A673 (cell line): ENCODE data around the gene RAB32. TPM values are rescaled to one million over a fixed set of nuclear protein-coding genes. Genes with fewer than 3 reads are reported as not detected.

Experiments
- BruUV-seq: library from RNA; stranded (reverse); fragments of 400-500 nt; replicated peaks from 2 replicates; lab custom pipeline; 2021; lab: Mats Ljungman, UMichigan
- CTCF ChIA-PET: fragments of 300-600 bp; sonication (Branson Sonifier 250); formaldehyde crosslinking; loops from one replicate; lab custom pipeline; 2022; ENCODE audit warnings: antibody characterized with exemption; lab: Charles Lee
- POLR2A ChIA-PET: fragments of 300-600 bp; sonication (Branson Sonifier 250); formaldehyde crosslinking; loops from one replicate; lab custom pipeline; 2022; ENCODE audit warnings: antibody characterized with exemption; ENCODE audit not compliant: low non-redundant PET; lab: Charles Lee
- DNase-seq: peaks from one replicate; pipeline ENCODE4 v3.0.0-alpha.2; 2015; ENCODE audit warnings: low spot score
- H3K27ac ChIP-seq: fragments of 200-600 bp; sonication (generic); 2 replicates; pipeline ENCODE4 v1.5.1; 2016; ENCODE audit warnings: mixed run types, low read depth, mild to moderate bottlenecking, mixed read lengths, antibody characterized with exemption, low read length; ENCODE audit not compliant: poor library complexity, severe bottlenecking
- H3K27me3 ChIP-seq: fragments of 200-600 bp; sonication (generic); replicated peaks from 2 replicates; pipeline ENCODE4 v1.6.1; 2017; ENCODE audit warnings: mixed run types, low read depth, mild to moderate bottlenecking, mixed read lengths, antibody characterized with exemption, low read length; ENCODE audit not compliant: insufficient read depth, poor library complexity
- H3K36me3 ChIP-seq: fragments of 200-600 bp; sonication (generic); 2 replicates; pipeline ENCODE4 v1.6.1; 2016; ENCODE audit warnings: mixed run types, mild to moderate bottlenecking, mixed read lengths, antibody characterized with exemption, low read length; ENCODE audit not compliant: insufficient read depth, poor library complexity, severe bottlenecking
- H3K4me1 ChIP-seq: fragments of 200-600 bp; sonication (generic); 2 replicates; pipeline ENCODE4 v1.6.1; 2017; ENCODE audit warnings: mixed run types, mild to moderate bottlenecking, mixed read lengths, antibody characterized with exemption, low read length; ENCODE audit not compliant: insufficient read depth, poor library complexity, severe bottlenecking
- H3K4me3 ChIP-seq: fragments of 200-600 bp; sonication (generic); 2 replicates; pipeline ENCODE4 v1.5.1; 2016; ENCODE audit warnings: low read depth, mixed run types, mild to moderate bottlenecking, mixed read lengths, low read length; ENCODE audit not compliant: poor library complexity, severe bottlenecking
- H3K9me3 ChIP-seq: fragments of 200-600 bp; sonication (generic); 2 replicates; pipeline ENCODE4 v1.6.1; 2016; ENCODE audit warnings: mixed run types, low read depth, mild to moderate bottlenecking, mixed read lengths, antibody characterized with exemption, low read length; ENCODE audit not compliant: poor library complexity, severe bottlenecking
- CTCF ChIP-seq: fragments of 300-800, 200-600 bp; sonication (generic); conservative IDR thresholded peaks from 2 replicates; pipeline ENCODE4 v1.5.1; 2017; ENCODE audit warnings: low read depth, mild to moderate bottlenecking, antibody characterized with exemption, low read length, moderate library complexity, mixed read lengths
- EZH2 ChIP-seq: fragments of 200-600 bp; sonication (generic); IDR thresholded peaks from 2 replicates; pipeline ENCODE4 v1.6.1; 2017; ENCODE audit warnings: borderline replicate concordance, low read depth, mild to moderate bottlenecking, mixed read lengths, antibody characterized with exemption, low read length; ENCODE audit not compliant: poor library complexity, severe bottlenecking
- intact Hi-C: fragments of 100-400 bp; cut with micrococcal nuclease; formaldehyde crosslinking; loops from one replicate; pipeline ENCODE4 v1.10.0; 2022; ENCODE audit not compliant: unreplicated experiment
- total RNA-seq: library from RNA; stranded (reverse); gene quantifications from 2 replicates; pipeline ENCODE4 v1.2.3, GENCODE V29; 2021

The RAB32 gene
- total RNA-seq, 1 experiment from 2014 or later, result 2.6 TPM

GRCh38 chr6:146574211-146574610 is 30.6 kb downstream of the RAB32 start:
- H3K4me3 ChIP-seq, result no peak overlapping the region
- POLR2A ChIA-PET, result no interaction called here
- DNase-seq, result no peak
- no peaks in the 10 kb centered on the region for H3K4me1 ChIP-seq
- no peaks in the 10 kb centered on the region for H3K36me3 ChIP-seq
- no peak for TF ChIP-seq CTCF
- no peak for TF ChIP-seq EZH2
- H3K9me3 ChIP-seq, result no peaks in the 10 kb centered on the region
- H3K27ac ChIP-seq, result no peak overlapping the region
- intact Hi-C loops, result no loop called here
- BruUV-seq, result no TSS peak
- CTCF ChIA-PET, result no interaction called here
- H3K27me3 ChIP-seq, result no peaks in the 10 kb centered on the region

- no peak overlapping the region for H3K27ac ChIP-seq
- no peaks in the 10 kb centered on the region for H3K36me3 ChIP-seq
- no peaks in the 10 kb centered on the region for H3K27me3 ChIP-seq
- BruUV-seq, result no TSS peak
- TF ChIP-seq CTCF, result no peak
- no peak for TF ChIP-seq EZH2
- no peaks in the 10 kb centered on the region for H3K9me3 ChIP-seq
- intact Hi-C loops, result no loop called here
- no peak for DNase-seq
- H3K4me1 ChIP-seq, result no peaks in the 10 kb centered on the region
- no peak overlapping the region for H3K4me3 ChIP-seq
- CTCF ChIA-PET, result no interaction called here
- POLR2A ChIA-PET, result no interaction called here
Measured at GRCh38 chr6:146578054-146578453, 34.4 kb downstream of the RAB32 start.

- CTCF ChIA-PET, result no interaction called here
- no peak overlapping the region for H3K27ac ChIP-seq
- BruUV-seq, result no TSS peak
- intact Hi-C loops, result no loop called here
- H3K9me3 ChIP-seq, result no peaks in the 10 kb centered on the region
- TF ChIP-seq CTCF, result no peak
- TF ChIP-seq EZH2, result no peak
- no peaks in the 10 kb centered on the region for H3K36me3 ChIP-seq
- H3K27me3 ChIP-seq, result no peaks in the 10 kb centered on the region
- no peaks in the 10 kb centered on the region for H3K4me1 ChIP-seq
- no peak overlapping the region for H3K4me3 ChIP-seq
- DNase-seq, result no peak
- POLR2A ChIA-PET, result no interaction called here
Measured at GRCh38 chr6:146581968-146582367, 38.3 kb downstream of the RAB32 start.
